HFF-Myc (cell line): ENCODE measurements around the gene DNAJB1.

Experiments used
- DNase-seq: peaks from one replicate; pipeline ENCODE4 v3.0.0-alpha.2; 2011; ENCODE audit warnings: low read depth; ENCODE audit errors: extremely low read depth
- H3K4me3 ChIP-seq: replicated peaks from 2 replicates; pipeline ENCODE4 v1.5.1; 2011; ENCODE audit warnings: low read depth, mild to moderate bottlenecking, control low read depth, low read length
- TF ChIP-seq, protein P1 (sequence below): IDR thresholded peaks from 2 replicates; pipeline ENCODE4 v1.5.1; 2012; ENCODE audit warnings: mild to moderate bottlenecking, low read depth, low read length, control low read depth; ENCODE audit errors: missing control alignments

The DNAJB1 gene

DNA sequence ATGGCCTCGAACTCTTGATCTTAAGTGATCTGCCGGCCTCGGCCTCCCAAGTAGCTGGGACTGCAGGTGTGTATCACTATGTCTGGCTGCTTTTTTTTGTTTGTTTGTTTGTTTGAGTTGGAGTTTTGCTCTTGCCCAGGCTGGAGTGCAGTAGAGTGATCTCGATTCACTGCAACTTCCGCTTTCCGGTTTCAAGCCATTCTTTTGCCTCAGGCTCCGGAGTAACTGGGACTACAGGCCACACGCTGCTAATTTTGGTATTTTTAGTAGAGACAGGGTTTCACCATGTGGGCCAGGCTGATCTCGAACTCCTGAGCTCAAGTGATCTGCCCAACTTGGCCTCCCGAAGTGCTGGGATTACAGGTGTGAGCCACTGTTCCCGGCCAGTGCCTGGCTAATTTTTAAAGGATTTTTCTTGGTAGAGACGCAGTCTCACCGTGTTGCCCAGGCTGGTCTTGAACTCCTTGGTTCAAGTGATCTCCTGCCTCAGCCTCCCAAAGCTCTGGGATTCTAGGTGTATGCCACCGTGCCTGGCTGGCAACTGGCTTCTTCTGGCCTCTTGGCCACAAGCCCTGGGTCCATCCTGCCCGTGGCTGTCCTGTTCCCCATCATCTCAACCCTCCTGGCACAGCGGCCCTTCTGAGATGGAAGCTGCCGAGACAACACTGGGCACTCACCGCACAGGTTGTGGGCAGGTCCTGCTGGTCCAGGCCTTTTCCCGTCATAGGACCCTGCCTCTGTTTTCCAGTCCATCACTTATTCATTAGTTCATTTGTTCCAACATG lies 22.7 kb upstream of the DNAJB1 start:
- DNase-seq: no peak
- TF ChIP-seq, protein P1, sequence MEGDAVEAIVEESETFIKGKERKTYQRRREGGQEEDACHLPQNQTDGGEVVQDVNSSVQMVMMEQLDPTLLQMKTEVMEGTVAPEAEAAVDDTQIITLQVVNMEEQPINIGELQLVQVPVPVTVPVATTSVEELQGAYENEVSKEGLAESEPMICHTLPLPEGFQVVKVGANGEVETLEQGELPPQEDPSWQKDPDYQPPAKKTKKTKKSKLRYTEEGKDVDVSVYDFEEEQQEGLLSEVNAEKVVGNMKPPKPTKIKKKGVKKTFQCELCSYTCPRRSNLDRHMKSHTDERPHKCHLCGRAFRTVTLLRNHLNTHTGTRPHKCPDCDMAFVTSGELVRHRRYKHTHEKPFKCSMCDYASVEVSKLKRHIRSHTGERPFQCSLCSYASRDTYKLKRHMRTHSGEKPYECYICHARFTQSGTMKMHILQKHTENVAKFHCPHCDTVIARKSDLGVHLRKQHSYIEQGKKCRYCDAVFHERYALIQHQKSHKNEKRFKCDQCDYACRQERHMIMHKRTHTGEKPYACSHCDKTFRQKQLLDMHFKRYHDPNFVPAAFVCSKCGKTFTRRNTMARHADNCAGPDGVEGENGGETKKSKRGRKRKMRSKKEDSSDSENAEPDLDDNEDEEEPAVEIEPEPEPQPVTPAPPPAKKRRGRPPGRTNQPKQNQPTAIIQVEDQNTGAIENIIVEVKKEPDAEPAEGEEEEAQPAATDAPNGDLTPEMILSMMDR: no peak
- H3K4me3 ChIP-seq: no peak overlapping the region

DNA sequence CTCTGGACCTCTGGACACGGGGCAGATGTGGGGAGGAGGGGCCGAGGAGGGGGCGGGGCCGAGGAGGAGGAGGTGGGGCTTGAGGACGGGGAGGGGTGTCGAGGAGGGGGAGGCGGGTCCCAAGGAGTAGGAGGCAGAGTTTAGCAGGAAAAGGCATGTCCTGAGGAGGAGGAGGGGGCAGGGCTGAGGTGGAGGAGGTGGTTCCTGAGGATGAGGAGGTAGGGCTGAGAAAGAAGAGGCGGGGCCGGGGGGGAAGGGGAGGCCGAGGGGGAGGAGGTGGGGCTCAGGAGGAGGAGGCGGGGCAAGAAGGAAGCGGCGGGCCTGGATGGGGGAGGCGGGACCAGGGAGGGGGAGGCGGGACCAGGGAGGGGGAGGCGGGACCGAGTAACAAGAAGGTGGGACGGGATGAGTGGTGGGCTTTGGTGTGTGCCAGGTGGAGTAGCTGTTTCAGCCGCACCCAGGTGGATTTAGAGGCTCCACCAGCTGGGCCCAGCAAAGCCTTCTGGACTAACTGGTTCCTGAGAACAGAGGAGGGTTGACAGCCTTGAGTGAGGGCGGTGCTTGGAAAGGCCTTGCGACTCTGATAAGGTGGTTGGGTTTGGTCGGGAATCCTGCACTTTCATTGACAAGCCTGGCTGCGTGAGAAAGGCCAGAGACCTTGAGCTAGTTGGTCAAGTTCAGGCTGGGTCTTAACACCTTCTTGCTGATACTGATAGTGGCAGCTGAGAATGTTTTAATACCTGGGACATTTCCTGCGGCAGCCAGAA lies 18.9 kb upstream of the DNAJB1 start:
- TF ChIP-seq, protein P1: no peak
- no peak overlapping the region for H3K4me3 ChIP-seq
- DNase-seq: no peak

DNA sequence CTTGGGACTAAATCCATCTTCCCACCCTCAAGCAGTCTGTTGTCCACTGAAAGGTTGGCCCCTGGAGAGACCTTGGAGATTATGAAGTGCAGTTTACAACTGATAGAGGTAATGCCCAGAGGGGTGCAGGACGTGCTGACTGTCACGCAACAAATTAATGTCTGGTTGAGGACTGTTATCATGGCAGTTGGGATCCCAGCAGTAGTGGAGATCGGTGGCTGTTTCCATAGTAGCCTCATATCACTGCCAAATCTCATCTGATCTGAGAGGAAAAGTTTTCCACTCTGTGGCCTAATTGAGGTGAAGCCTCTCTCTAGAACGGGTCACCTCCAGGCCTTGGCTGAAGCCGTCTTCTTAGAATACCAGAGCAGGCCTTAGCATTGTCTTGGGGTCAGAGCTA lies 15.3 kb upstream of the DNAJB1 start:
- H3K4me3 ChIP-seq: no peak overlapping the region
- DNase-seq: no peak
- TF ChIP-seq, protein P1: no peak

DNA sequence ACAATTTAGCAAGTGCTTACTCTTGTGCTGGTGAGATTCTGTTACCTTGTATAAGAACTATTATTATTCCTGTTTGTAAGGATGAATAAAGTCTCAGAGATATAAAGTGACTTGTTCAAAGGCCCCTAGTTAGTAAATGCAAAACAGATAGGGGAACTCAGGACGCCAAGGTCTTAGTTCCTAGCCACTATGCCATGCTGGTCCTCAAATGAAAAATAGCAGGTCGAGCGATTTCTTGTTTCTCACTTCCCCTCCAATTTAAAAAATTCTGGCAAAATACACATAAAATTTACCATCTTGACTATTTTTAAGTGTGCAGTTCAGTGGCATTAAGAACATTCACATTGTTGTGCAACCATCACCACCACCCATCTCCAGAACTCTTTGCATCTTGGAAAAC lies 12.3 kb upstream of the DNAJB1 start:
- no peak for DNase-seq
- peak overlapping the region; percentile 80 for H3K4me3 ChIP-seq
- TF ChIP-seq, protein P1: no peak

DNA sequence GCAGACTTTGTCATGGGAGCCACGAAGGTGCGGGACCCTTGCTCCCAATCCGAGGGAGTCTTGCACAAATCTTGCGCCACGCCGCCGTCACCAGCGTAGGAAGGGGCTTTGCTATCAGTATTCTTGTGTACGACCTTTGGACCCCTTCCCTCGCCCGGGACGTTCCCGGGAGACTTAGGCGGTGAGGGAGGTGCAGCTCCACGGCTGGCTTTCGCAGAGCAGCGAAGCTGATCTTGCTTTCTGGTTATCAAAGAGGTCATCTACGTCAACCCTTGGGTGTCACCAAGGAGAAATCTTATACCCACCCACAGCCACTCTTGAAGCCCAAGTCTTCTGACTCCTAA lies 11.8 kb upstream of the DNAJB1 start:
- no peak for DNase-seq
- TF ChIP-seq, protein P1: no peak
- peak overlapping the region; percentile 80 for H3K4me3 ChIP-seq

DNA sequence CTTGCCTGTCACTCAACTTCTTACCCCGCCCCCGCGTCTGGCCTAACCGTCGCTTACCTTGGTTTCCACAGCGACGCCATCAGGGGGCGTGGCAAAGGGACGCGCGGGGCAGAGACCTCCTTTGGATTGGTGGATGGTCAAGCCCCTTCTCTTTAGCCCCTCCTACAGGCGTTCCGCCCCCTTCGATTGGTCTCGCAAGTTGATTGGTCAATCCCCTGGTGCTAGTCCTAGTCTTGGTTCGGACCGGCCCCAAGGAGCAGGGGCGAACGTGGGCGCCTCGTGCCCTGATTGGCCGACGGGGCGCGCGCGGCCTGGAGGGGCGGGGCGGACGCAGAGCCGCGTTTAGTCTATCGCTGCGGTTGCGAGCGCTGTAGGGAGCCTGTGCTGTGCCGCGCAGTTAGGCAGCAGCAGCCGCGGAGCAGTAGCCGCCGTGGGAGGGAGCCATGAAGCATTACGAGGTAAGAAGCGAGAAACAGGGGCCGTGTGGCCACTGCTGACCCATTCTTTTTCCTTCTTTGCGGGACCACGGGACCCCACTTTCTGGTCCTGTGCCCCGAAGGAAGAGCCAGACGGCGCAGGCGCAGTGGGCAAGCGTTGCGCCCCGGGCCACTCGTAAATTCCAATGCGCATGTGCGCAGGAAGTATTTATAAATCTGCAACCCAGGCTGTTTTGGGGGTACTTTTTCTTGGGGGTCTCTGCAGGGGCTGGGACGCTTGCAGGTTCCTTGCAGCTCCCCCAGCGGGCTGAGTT lies 11.2 kb upstream of the DNAJB1 start, which contains the start of gene TECR:
TECR (plus strand) TSS at position 341 of the 751 bp plus-strand sequence; CDS start at position 444, 103 bp downstream.
- peak; percentile 100 for DNase-seq
- TF ChIP-seq, protein P1: no peak
- H3K4me3 ChIP-seq: peak within 1 kb of the TSS; percentile 80
